Stomach (tissue), 4 donors: ENCODE measurements around the gene LIN52.

Experiments
- CTCF ChIP-seq, 7 experiments: fragments of 450-650 bp in 4 of 7; fragments of 200-600 bp in 3 of 7; sonication (generic) in 3 of 7; IDR thresholded peaks; one replicate each; pipeline ENCODE4 v1.5.1; 2016 to 2019; ENCODE audit warnings: antibody characterized with exemption in 7 of 7, control low read depth in 2 of 7, mild to moderate bottlenecking in 1 of 7
- POLR2A ChIP-seq, 4 donors: fragments of 450-650 bp; IDR thresholded peaks; one replicate each; pipeline ENCODE4 v1.6.1; 2016; ENCODE audit warnings: antibody characterized with exemption in 4 of 4, control low read depth in 2 of 4, mild to moderate bottlenecking in 1 of 4, moderate library complexity in 1 of 4

- TF ChIP-seq POLR2A (IDR thresholded peaks at IDR 0.05) (no peak), CTCF (IDR thresholded peaks at IDR 0.05) (no peak)
These were observed 106.3 kb downstream of the LIN52 start for GRCh38 chr14:74190927-74191575.
